Measurements from ENCODE around the gene VPREB1. TPM values are rescaled to one million over a fixed set of nuclear protein-coding genes. Genes with fewer than 3 reads are reported as not detected.
"Not testable (repeated sequence)": the region's sequence is repeated elsewhere in the genome, so short reads cannot be mapped to it uniquely, and the experiment has no call there.

The VPREB1 gene
- total RNA-seq, 1 donor from 2014 or later = not detected

- not testable (repeated sequence) for H3K4me3 Mint-ChIP-seq; H3K4me1 ChIP-seq; H3K27ac Mint-ChIP-seq; H3K4me3 ChIP-seq; H3K9me3 Mint-ChIP-seq; DNase-seq (ENCODE audit: low spot score); H3K9me3 ChIP-seq (ENCODE audit: low read depth); H3K36me3 Mint-ChIP-seq; H4K20me1 ChIP-seq (ENCODE audit: low read depth); H3K79me2 ChIP-seq (ENCODE audit: low read depth); H3F3A ChIP-seq (ENCODE audit: low read depth); H3K4me2 ChIP-seq; H3K36me3 ChIP-seq; H3K4me1 Mint-ChIP-seq; H2AFZ ChIP-seq (replicated peaks); H3K9ac ChIP-seq; H3K27ac ChIP-seq
- peaks cover 91% of the 10 kb centered on the region for H3K27me3 ChIP-seq
- H3K27me3 Mint-ChIP-seq (ENCODE audit: insufficient read depth, low read depth) = peaks cover 13% of the 10 kb centered on the region
Observed at GRCh38 chr22:22258597-22259415, 14.2 kb downstream of the VPREB1 start.

DNA sequence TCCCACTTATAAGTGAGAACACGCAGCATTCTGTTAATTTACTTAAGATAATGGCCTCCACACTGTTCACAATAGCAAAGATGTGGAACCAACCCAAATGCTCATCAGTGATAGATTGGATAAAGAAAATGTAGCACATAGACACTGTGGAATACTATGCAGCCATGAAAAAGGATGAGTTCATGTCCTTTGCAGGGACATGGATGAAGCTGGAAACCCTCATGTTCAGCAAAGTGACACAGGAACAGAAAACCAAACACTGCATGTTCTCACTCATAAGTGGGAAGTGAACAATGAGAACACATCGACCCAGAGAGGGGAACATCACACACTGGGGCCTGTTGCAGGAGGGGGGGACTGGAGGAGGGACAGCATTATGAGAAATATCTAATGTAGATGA is 15.6 kb downstream of the VPREB1 start:
- H3K27ac Mint-ChIP-seq; H3K9ac ChIP-seq; H3K27ac ChIP-seq; H3K4me1 Mint-ChIP-seq; H3F3A ChIP-seq (ENCODE audit: low read depth); H4K20me1 ChIP-seq (ENCODE audit: low read depth); H3K4me2 ChIP-seq; H3K79me2 ChIP-seq (ENCODE audit: low read depth); DNase-seq (ENCODE audit: low spot score); H3K4me3 ChIP-seq; H2AFZ ChIP-seq (replicated peaks); H3K9me3 ChIP-seq (ENCODE audit: low read depth); H3K36me3 ChIP-seq; H3K4me3 Mint-ChIP-seq; H3K4me1 ChIP-seq; H3K9me3 Mint-ChIP-seq; H3K36me3 Mint-ChIP-seq: not testable (repeated sequence)
- H3K27me3 ChIP-seq = peaks cover 91% of the 10 kb centered on the region
- peaks cover 11% of the 10 kb centered on the region for H3K27me3 Mint-ChIP-seq (ENCODE audit: insufficient read depth, low read depth)

GRCh38 chr22:22260586-22260985 is 16.0 kb downstream of the VPREB1 start:
- H3K27me3 Mint-ChIP-seq (ENCODE audit: insufficient read depth, low read depth); DNase-seq (ENCODE audit: low spot score); H3K36me3 Mint-ChIP-seq; H3K4me1 Mint-ChIP-seq; H3K79me2 ChIP-seq (ENCODE audit: low read depth); H3F3A ChIP-seq (ENCODE audit: low read depth); H3K27ac ChIP-seq; H3K4me3 Mint-ChIP-seq; H4K20me1 ChIP-seq (ENCODE audit: low read depth); H3K4me3 ChIP-seq; H3K9me3 ChIP-seq (ENCODE audit: low read depth); H3K9ac ChIP-seq; H3K4me1 ChIP-seq; H3K27ac Mint-ChIP-seq; H3K4me2 ChIP-seq; H3K36me3 ChIP-seq; H3K9me3 Mint-ChIP-seq; H2AFZ ChIP-seq (replicated peaks): not testable (repeated sequence)
- H3K27me3 ChIP-seq = peaks cover 91% of the 10 kb centered on the region

GRCh38 chr22:22262332-22263074 is 17.9 kb downstream of the VPREB1 start:
- H3K9ac ChIP-seq; H3K4me1 ChIP-seq; H3K27me3 Mint-ChIP-seq (ENCODE audit: insufficient read depth, low read depth); H3K4me3 ChIP-seq; H3K9me3 Mint-ChIP-seq; H3K4me3 Mint-ChIP-seq; H3K79me2 ChIP-seq (ENCODE audit: low read depth); H3K27ac ChIP-seq; H3K36me3 ChIP-seq; H2AFZ ChIP-seq (replicated peaks); H3K4me1 Mint-ChIP-seq; H3K36me3 Mint-ChIP-seq; H4K20me1 ChIP-seq (ENCODE audit: low read depth); H3K4me2 ChIP-seq; DNase-seq (ENCODE audit: low spot score); H3F3A ChIP-seq (ENCODE audit: low read depth); H3K9me3 ChIP-seq (ENCODE audit: low read depth); H3K27ac Mint-ChIP-seq: not testable (repeated sequence)
- peaks cover 85% of the 10 kb centered on the region for H3K27me3 ChIP-seq

GRCh38 chr22:22263823-22264222 is 19.2 kb downstream of the VPREB1 start:
- peaks cover 74% of the 10 kb centered on the region for H3K27me3 ChIP-seq
- H3K36me3 Mint-ChIP-seq; H3K4me3 Mint-ChIP-seq; H3K27ac ChIP-seq; H3K4me1 Mint-ChIP-seq; H3K9me3 ChIP-seq (ENCODE audit: low read depth); H3K27ac Mint-ChIP-seq; H2AFZ ChIP-seq (replicated peaks); H3K9ac ChIP-seq; H3K36me3 ChIP-seq; H3K9me3 Mint-ChIP-seq; H3K4me3 ChIP-seq; H3K27me3 Mint-ChIP-seq (ENCODE audit: insufficient read depth, low read depth); H4K20me1 ChIP-seq (ENCODE audit: low read depth); DNase-seq (ENCODE audit: low spot score); H3K79me2 ChIP-seq (ENCODE audit: low read depth); H3K4me1 ChIP-seq; H3F3A ChIP-seq (ENCODE audit: low read depth); H3K4me2 ChIP-seq: not testable (repeated sequence)

DNA sequence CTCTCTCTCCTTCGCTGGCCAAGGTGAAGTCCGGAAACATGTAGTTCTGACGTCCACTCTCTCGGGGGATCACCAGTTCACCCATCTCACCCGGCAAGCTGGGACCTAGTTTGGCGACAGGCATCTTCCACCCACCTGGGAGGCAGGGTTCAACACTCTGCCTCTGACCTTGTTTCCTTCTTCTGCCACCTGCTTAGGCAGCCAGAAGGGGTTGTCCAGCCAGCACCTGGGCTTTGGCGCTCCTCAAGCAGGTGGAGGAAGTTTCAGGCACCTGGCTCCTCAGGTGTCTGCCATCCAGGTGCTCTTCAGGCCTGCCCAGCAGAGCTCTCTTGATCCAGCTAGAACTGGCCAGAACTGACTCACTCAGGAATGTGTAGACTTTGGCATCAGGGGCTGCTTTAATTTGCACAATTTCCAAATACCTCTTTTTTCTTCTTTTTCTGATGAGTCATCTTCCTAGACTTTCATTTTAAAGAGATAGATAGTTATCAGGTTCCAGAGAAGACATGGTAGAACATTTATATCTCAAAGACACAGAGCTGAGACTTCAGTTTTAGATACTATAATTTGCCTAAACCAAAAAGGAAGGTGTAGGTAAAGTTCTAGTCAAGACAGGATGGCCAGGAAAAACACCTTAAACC is 25.6 kb downstream of the VPREB1 start:
- not testable (repeated sequence) for H3K4me1 ChIP-seq; H4K20me1 ChIP-seq (ENCODE audit: low read depth); H3K9me3 ChIP-seq (ENCODE audit: low read depth); H3K9me3 Mint-ChIP-seq; H3K27ac Mint-ChIP-seq; H3K9ac ChIP-seq; H3K79me2 ChIP-seq (ENCODE audit: low read depth); H3F3A ChIP-seq (ENCODE audit: low read depth); H3K4me3 Mint-ChIP-seq; H3K4me1 Mint-ChIP-seq; H3K4me3 ChIP-seq; DNase-seq (ENCODE audit: low spot score); H3K36me3 ChIP-seq; H3K27me3 Mint-ChIP-seq (ENCODE audit: insufficient read depth, low read depth); H3K27ac ChIP-seq; H3K4me2 ChIP-seq; H3K36me3 Mint-ChIP-seq; H2AFZ ChIP-seq (replicated peaks)
- H3K27me3 ChIP-seq = peaks cover 42% of the 10 kb centered on the region

- not testable (repeated sequence) for H3K36me3 Mint-ChIP-seq; H3K9me3 Mint-ChIP-seq; H3K36me3 ChIP-seq; H3K27ac ChIP-seq; H3K4me1 Mint-ChIP-seq; H3K4me1 ChIP-seq; H3F3A ChIP-seq (ENCODE audit: low read depth); H3K9me3 ChIP-seq (ENCODE audit: low read depth); H3K27ac Mint-ChIP-seq; H3K9ac ChIP-seq; H3K4me3 Mint-ChIP-seq; DNase-seq (ENCODE audit: low spot score); H3K79me2 ChIP-seq (ENCODE audit: low read depth); H4K20me1 ChIP-seq (ENCODE audit: low read depth); H3K27me3 Mint-ChIP-seq (ENCODE audit: insufficient read depth, low read depth); H3K4me2 ChIP-seq; H2AFZ ChIP-seq (replicated peaks); H3K4me3 ChIP-seq
- H3K27me3 ChIP-seq = peaks cover 13% of the 10 kb centered on the region
Observed at GRCh38 chr22:22277423-22277822, 32.8 kb downstream of the VPREB1 start.

Data from neural progenitor cell (in vitro differentiated cells).